GM12801 (cell line): ENCODE results near the gene TBCB.

Source experiments
- CTCF ChIP-seq: IDR thresholded peaks from one replicate; pipeline ENCODE4 v1.5.1; 2011; ENCODE audit warnings: control low read depth; ENCODE audit not compliant: insufficient read length; ENCODE audit errors: extremely low read depth

The TBCB gene

GRCh38 chr19:36125557-36125956 lies 10.3 kb downstream of the TBCB start:
- TF ChIP-seq CTCF: no peak

GRCh38 chr19:36128392-36128736 lies 13.1 kb downstream of the TBCB start:
- no peak for TF ChIP-seq CTCF

- no peak for TF ChIP-seq CTCF
Measured at GRCh38 chr19:36136964-36137686, 21.9 kb downstream of the TBCB start.

- TF ChIP-seq CTCF: no peak
Measured at GRCh38 chr19:36139120-36139472, 23.8 kb downstream of the TBCB start.

GRCh38 chr19:36139473-36140303 lies 24.4 kb downstream of the TBCB start, which contains the start of gene CAPNS1:
TSS of gene CAPNS1 (plus strand) at chr19:36140066. CDS start at chr19:36141012, 946 bp downstream.
- TF ChIP-seq CTCF: no peak

GRCh38 chr19:36140304-36141038 lies 25.2 kb downstream of the TBCB start:
- TF ChIP-seq CTCF: no peak

- no peak for TF ChIP-seq CTCF
Measured at GRCh38 chr19:36141039-36141927, 26.0 kb downstream of the TBCB start.
